ENCODE data around the gene SPATA18.

DNA sequence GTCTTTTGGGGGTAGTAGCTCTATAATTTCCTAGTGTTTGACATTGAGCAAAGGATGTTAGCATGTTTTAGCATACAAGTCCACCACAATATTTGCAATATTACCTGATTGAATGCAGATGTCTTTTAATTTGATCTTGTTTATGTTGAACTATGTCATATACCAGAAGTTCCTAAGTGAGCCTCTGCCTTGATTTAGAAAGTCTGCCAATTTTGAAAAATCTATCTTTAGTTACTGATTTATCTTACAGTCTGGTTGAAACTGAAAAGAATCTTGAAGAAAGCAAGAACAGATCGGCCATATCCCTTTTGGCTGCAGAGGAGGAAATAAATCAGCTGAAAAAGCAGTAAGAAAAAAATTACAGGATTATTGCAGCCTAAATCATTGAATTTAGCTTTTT, 18.5 kb downstream of the SPATA18 start:
- TF ChIP-seq POLR2A (IDR thresholded peaks at IDR 0.05; ENCODE audit: control extremely low read depth in 1 of 2, low read depth in 2 of 2, low read length in 2 of 2) (no peak), SP1 (IDR thresholded peaks at IDR 0.05; ENCODE audit: low read depth, low read length) (no peak), ZNF274 (IDR thresholded peaks at IDR 0.05; ENCODE audit: borderline replicate concordance, extremely low read depth, low read length) (no peak), RAD21 (IDR thresholded peaks at IDR 0.05 in 1 of 2, conservative IDR thresholded peaks at IDR 0.05 in 1 of 2; ENCODE audit: low read depth in 2 of 2, low read length in 2 of 2) (no peak), CREB1 (IDR thresholded peaks at IDR 0.05) (no peak), EGR1 (IDR thresholded peaks at IDR 0.05; ENCODE audit: borderline replicate concordance, low read depth, low read length) (no peak), BRCA1 (IDR thresholded peaks at IDR 0.05; ENCODE audit: low read depth, low read length) (no peak), EZH2 (IDR thresholded peaks at IDR 0.05; ENCODE audit: low read depth, low read length, severe bottlenecking) (no peak), CHD2 (IDR thresholded peaks at IDR 0.05; ENCODE audit: low read length) (no peak), POLR2AphosphoS5 (IDR thresholded peaks at IDR 0.05; ENCODE audit: low read depth, low read length) (no peak)
- TF ChIP-seq, protein P1, sequence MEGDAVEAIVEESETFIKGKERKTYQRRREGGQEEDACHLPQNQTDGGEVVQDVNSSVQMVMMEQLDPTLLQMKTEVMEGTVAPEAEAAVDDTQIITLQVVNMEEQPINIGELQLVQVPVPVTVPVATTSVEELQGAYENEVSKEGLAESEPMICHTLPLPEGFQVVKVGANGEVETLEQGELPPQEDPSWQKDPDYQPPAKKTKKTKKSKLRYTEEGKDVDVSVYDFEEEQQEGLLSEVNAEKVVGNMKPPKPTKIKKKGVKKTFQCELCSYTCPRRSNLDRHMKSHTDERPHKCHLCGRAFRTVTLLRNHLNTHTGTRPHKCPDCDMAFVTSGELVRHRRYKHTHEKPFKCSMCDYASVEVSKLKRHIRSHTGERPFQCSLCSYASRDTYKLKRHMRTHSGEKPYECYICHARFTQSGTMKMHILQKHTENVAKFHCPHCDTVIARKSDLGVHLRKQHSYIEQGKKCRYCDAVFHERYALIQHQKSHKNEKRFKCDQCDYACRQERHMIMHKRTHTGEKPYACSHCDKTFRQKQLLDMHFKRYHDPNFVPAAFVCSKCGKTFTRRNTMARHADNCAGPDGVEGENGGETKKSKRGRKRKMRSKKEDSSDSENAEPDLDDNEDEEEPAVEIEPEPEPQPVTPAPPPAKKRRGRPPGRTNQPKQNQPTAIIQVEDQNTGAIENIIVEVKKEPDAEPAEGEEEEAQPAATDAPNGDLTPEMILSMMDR (IDR thresholded peaks at IDR 0.05; ENCODE audit: control extremely low read depth in 1 of 3, insufficient read depth in 1 of 3, low read depth in 1 of 3, low read length in 3 of 3) = no peak
- TF ChIP-seq, protein P2, sequence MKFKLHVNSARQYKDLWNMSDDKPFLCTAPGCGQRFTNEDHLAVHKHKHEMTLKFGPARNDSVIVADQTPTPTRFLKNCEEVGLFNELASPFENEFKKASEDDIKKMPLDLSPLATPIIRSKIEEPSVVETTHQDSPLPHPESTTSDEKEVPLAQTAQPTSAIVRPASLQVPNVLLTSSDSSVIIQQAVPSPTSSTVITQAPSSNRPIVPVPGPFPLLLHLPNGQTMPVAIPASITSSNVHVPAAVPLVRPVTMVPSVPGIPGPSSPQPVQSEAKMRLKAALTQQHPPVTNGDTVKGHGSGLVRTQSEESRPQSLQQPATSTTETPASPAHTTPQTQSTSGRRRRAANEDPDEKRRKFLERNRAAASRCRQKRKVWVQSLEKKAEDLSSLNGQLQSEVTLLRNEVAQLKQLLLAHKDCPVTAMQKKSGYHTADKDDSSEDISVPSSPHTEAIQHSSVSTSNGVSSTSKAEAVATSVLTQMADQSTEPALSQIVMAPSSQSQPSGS (IDR thresholded peaks at IDR 0.05; ENCODE audit: low read length) = no peak
- TF ChIP-seq, protein P3, sequence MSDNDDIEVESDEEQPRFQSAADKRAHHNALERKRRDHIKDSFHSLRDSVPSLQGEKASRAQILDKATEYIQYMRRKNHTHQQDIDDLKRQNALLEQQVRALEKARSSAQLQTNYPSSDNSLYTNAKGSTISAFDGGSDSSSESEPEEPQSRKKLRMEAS (IDR thresholded peaks at IDR 0.05) = no peak

Data from H1 (cell line).